Central memory CD8-positive, alpha-beta T cell (primary cell): ENCODE measurements around the gene SLC22A15.

Experiments
- ATAC-seq: fragments of 150-1000 bp; cut with Tn5 transposase; replicated peaks from 2 replicates; pipeline ENCODE4 v1.10.0; 2022; ENCODE audit warnings: mild to moderate bottlenecking, moderate FRiP score, moderate number of reproducible peaks; ENCODE audit not compliant: poor library complexity, severe bottlenecking; ENCODE audit errors: extremely low read depth
- DNase-seq, 2 donors: peaks; one replicate each; pipeline ENCODE4 v3.0.0; 2021; ENCODE audit warnings: low spot score in 2 of 2
- H3K27ac Mint-ChIP-seq: one replicate; pipeline ENCODE4 v1.8.0; 2022; ENCODE audit warnings: low read depth, mild to moderate bottlenecking, moderate library complexity, mixed read lengths
- H3K27me3 Mint-ChIP-seq: one replicate; pipeline ENCODE4 v1.8.0; 2022; ENCODE audit warnings: mixed read lengths
- H3K36me3 Mint-ChIP-seq: one replicate; pipeline ENCODE4 v1.8.0; 2022; ENCODE audit warnings: mild to moderate bottlenecking, moderate library complexity, mixed read lengths; ENCODE audit not compliant: insufficient read depth
- H3K4me1 Mint-ChIP-seq: one replicate; pipeline ENCODE4 v1.8.0; 2022; ENCODE audit warnings: mixed read lengths
- H3K4me3 Mint-ChIP-seq: one replicate; pipeline ENCODE4 v1.8.0; 2022; ENCODE audit warnings: mild to moderate bottlenecking, moderate library complexity, mixed read lengths
- H3K9me3 Mint-ChIP-seq: one replicate; pipeline ENCODE4 v1.8.0; 2022; ENCODE audit warnings: mixed read lengths

The SLC22A15 gene

GRCh38 chr1:116066868-116067565 is 90.7 kb downstream of the SLC22A15 start:
- Mint-ChIP-seq H3K4me1 (no peaks in the 10 kb centered on the region), H3K36me3 (peaks cover 4% of the 10 kb centered on the region), H3K27me3 (peaks cover 21% of the 10 kb centered on the region), H3K27ac (no peak overlapping the region), H3K4me3 (no peak overlapping the region), H3K9me3 (no peaks in the 10 kb centered on the region)
- no peak for DNase-seq
- no peak for ATAC-seq

GRCh38 chr1:116067566-116067890 is 91.2 kb downstream of the SLC22A15 start:
- H3K9me3 Mint-ChIP-seq: no peaks in the 10 kb centered on the region
- H3K27me3 Mint-ChIP-seq: peaks cover 21% of the 10 kb centered on the region
- DNase-seq: no peak
- peaks cover 4% of the 10 kb centered on the region for H3K36me3 Mint-ChIP-seq
- no peak overlapping the region for H3K27ac Mint-ChIP-seq
- no peaks in the 10 kb centered on the region for H3K4me1 Mint-ChIP-seq
- no peak overlapping the region for H3K4me3 Mint-ChIP-seq
- ATAC-seq: no peak

GRCh38 chr1:116075575-116075974 is 99.3 kb downstream of the SLC22A15 start:
- peaks cover 8% of the 10 kb centered on the region for H3K27me3 Mint-ChIP-seq
- no peaks in the 10 kb centered on the region for H3K9me3 Mint-ChIP-seq
- no peak for ATAC-seq
- peaks cover 3% of the 10 kb centered on the region for H3K36me3 Mint-ChIP-seq
- no peak overlapping the region for H3K27ac Mint-ChIP-seq
- no peaks in the 10 kb centered on the region for H3K4me1 Mint-ChIP-seq
- no peak overlapping the region for H3K4me3 Mint-ChIP-seq
- no peak for DNase-seq

- Mint-ChIP-seq H3K36me3 (peaks cover 3% of the 10 kb centered on the region), H3K4me3 (no peak overlapping the region), H3K27me3 (peaks cover 12% of the 10 kb centered on the region), H3K27ac (no peak overlapping the region), H3K9me3 (no peaks in the 10 kb centered on the region), H3K4me1 (no peaks in the 10 kb centered on the region)
- no peak for DNase-seq
- no peak for ATAC-seq
Observed at GRCh38 chr1:116075990-116076389, 99.7 kb downstream of the SLC22A15 start.

GRCh38 chr1:116076831-116077230 is 100.5 kb downstream of the SLC22A15 start:
- H3K36me3 Mint-ChIP-seq: peaks cover 2% of the 10 kb centered on the region
- H3K4me3 Mint-ChIP-seq: no peak overlapping the region
- H3K27me3 Mint-ChIP-seq: peaks cover 15% of the 10 kb centered on the region
- H3K9me3 Mint-ChIP-seq: no peaks in the 10 kb centered on the region
- no peak overlapping the region for H3K27ac Mint-ChIP-seq
- DNase-seq: no peak
- no peak for ATAC-seq
- H3K4me1 Mint-ChIP-seq: no peaks in the 10 kb centered on the region

GRCh38 chr1:116078699-116079223 is 102.4 kb downstream of the SLC22A15 start:
- peaks cover 34% of the 10 kb centered on the region for H3K27me3 Mint-ChIP-seq
- H3K9me3 Mint-ChIP-seq: no peaks in the 10 kb centered on the region
- H3K4me1 Mint-ChIP-seq: no peaks in the 10 kb centered on the region
- ATAC-seq: no peak
- H3K27ac Mint-ChIP-seq: no peak overlapping the region
- peaks cover 2% of the 10 kb centered on the region for H3K36me3 Mint-ChIP-seq
- DNase-seq: no peak
- H3K4me3 Mint-ChIP-seq: no peak overlapping the region

- ATAC-seq (no peak), DNase-seq (no peak)
- Mint-ChIP-seq H3K27me3 (peaks cover 83% of the 10 kb centered on the region), H3K9me3 (peaks cover 22% of the 10 kb centered on the region), H3K4me1 (no peaks in the 10 kb centered on the region), H3K4me3 (no peak overlapping the region), H3K36me3 (no peaks in the 10 kb centered on the region), H3K27ac (no peak overlapping the region)
Observed at GRCh38 chr1:116087628-116088027, 111.3 kb downstream of the SLC22A15 start.

GRCh38 chr1:116089870-116090269 is 113.6 kb downstream of the SLC22A15 start:
- DNase-seq (no peak), ATAC-seq (no peak)
- Mint-ChIP-seq H3K4me1 (no peaks in the 10 kb centered on the region), H3K36me3 (no peaks in the 10 kb centered on the region), H3K4me3 (no peak overlapping the region), H3K9me3 (peaks cover 25% of the 10 kb centered on the region), H3K27ac (no peak overlapping the region), H3K27me3 (peaks cover 85% of the 10 kb centered on the region)

GRCh38 chr1:116091083-116091482 is 114.8 kb downstream of the SLC22A15 start:
- H3K4me3 Mint-ChIP-seq: no peak overlapping the region
- no peaks in the 10 kb centered on the region for H3K36me3 Mint-ChIP-seq
- ATAC-seq (no peak), DNase-seq (no peak)
- H3K9me3 Mint-ChIP-seq: peaks cover 25% of the 10 kb centered on the region
- no peak overlapping the region for H3K27ac Mint-ChIP-seq
- no peaks in the 10 kb centered on the region for H3K4me1 Mint-ChIP-seq
- peaks cover 91% of the 10 kb centered on the region for H3K27me3 Mint-ChIP-seq

- Mint-ChIP-seq H3K4me1 (no peaks in the 10 kb centered on the region), H3K27ac (no peak overlapping the region), H3K9me3 (peaks cover 31% of the 10 kb centered on the region), H3K4me3 (no peak overlapping the region), H3K27me3 (peaks cover 89% of the 10 kb centered on the region), H3K36me3 (no peaks in the 10 kb centered on the region)
- DNase-seq: no peak
- no peak for ATAC-seq
Observed at GRCh38 chr1:116092752-116093489, 116.6 kb downstream of the SLC22A15 start.

- Mint-ChIP-seq H3K9me3 (peaks cover 15% of the 10 kb centered on the region), H3K27ac (no peak overlapping the region), H3K27me3 (peaks cover 68% of the 10 kb centered on the region), H3K4me3 (no peak overlapping the region), H3K36me3 (no peaks in the 10 kb centered on the region), H3K4me1 (no peaks in the 10 kb centered on the region)
- DNase-seq (no peak), ATAC-seq (no peak)
Observed at GRCh38 chr1:116095027-116095426, 118.7 kb downstream of the SLC22A15 start.

- ATAC-seq (no peak), DNase-seq (no peak)
- Mint-ChIP-seq H3K4me3 (no peak overlapping the region), H3K27ac (no peak overlapping the region), H3K27me3 (peaks cover 61% of the 10 kb centered on the region), H3K9me3 (peaks cover 9% of the 10 kb centered on the region), H3K4me1 (no peaks in the 10 kb centered on the region), H3K36me3 (no peaks in the 10 kb centered on the region)
Observed at GRCh38 chr1:116096013-116096618, 119.8 kb downstream of the SLC22A15 start.

GRCh38 chr1:116097626-116098025 is 121.3 kb downstream of the SLC22A15 start:
- H3K27me3 Mint-ChIP-seq: peaks cover 53% of the 10 kb centered on the region
- H3K4me3 Mint-ChIP-seq: no peak overlapping the region
- DNase-seq: no peak
- H3K27ac Mint-ChIP-seq: no peak overlapping the region
- H3K36me3 Mint-ChIP-seq: no peaks in the 10 kb centered on the region
- H3K4me1 Mint-ChIP-seq: no peaks in the 10 kb centered on the region
- H3K9me3 Mint-ChIP-seq: peaks cover 9% of the 10 kb centered on the region
- no peak for ATAC-seq
